ENCODE measurements around the gene SCG3.

SCG3 gene

DNA sequence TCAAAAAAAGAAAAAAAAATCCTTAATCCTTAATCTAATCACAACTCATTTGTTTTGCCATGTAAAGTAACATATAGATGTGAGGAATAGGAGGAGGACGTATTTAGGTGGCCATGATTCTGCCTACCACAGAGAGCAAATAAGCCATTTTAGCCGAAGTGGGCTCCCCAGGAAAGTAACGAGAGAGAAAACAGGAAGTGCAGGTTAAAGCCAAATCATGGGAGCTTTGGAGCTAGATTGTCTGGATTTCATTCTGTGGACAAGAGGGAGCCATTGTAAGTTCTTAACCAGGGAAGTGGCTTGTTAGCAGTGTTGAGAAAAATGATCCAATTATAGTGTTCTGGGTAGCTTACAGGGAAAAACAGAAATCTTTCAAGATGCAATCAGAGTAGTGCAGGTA, 79.5 kb downstream of the SCG3 start:
- no peak for DNase-seq

DNA sequence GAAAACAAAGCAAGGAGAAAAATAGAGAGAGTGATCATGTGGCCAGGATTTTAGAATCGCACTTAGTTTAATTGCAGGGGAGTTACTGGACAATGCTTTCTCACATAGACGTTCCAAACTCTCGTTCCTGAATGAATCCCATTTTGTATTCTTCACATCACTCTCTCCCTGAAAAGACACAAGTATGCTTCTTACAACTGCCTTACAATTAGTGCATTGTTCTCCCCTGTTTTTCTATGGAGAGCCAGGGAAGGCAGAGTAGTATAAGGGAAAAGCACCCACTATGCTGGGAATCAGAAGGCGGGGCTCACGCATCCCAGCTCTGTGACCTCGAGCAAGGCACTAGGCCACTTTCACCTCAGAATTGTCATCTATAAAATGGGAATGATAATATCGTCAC, 84.4 kb downstream of the SCG3 start:
- DNase-seq, result no peak

DNA sequence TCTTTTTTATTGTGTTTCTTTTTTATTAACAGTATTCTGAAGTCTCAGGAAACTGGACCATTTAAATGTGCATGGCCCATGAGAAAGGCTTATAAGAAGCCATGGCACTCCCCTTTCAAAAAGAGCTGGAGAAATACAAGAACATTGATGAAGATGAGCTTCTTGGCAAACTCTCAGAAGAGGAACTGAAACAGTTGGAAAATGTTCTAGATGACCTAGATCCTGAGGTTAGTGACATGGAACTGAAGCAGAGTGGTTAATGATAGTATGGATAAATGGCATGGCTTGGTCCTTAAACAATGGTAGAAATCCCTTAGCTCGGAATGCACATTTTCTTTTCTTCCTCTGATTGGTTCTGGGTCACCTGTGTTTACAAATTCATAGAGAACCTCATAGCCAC, 85.0 kb downstream of the SCG3 start:
- DNase-seq, result no peak

DNA sequence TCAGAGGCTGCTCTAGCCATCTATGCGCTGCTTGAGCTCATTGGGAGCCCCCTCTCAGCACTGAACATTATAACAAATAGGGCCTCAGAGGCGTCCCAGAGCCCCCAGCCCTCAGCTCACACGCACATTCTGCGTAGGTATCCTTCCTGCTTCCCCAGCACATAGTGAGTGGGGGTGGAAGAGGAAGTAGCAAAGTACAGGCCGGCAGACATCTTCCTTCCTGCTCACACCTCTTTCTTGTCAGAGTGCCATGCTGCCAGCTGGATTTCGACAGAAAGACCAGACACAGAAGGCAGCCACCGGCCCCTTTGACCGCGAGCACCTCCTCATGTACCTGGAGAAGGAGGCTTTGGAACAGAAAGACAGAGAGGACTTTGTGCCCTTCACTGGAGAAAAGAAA, 86.7 kb downstream of the SCG3 start:
- no peak for DNase-seq
